ENCODE data around the gene BCL2L11.

Gene BCL2L11

GRCh38 chr2:111186121-111186715 lies 65.5 kb downstream of the BCL2L11 start:
- POLR2A ChIA-PET, result no interaction called here
- no peak for TF ChIP-seq CTCF (IDR thresholded peaks at IDR 0.05; ENCODE audit: insufficient read depth, low read length, missing control alignments)

DNA sequence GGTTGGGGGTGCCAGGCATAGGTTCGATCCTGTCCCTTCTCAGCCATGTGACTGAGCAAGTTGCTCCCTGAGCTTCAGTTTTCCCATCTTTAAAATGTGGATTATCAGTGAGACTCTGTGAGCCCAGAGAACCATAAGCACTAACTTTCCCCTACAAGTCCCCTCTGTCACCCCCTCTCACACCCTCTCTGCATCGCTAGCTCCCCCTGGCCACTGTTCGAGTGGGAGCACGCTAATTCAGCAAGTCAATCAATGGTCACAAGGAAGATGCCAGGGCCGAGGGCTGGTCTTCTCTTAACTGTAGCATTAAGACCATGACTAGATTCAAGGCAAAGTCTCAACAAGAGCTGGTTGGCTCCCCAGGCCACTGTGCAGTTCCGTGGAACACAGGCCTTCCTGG lies 66.2 kb downstream of the BCL2L11 start:
- H3K4me3 ChIP-seq (ENCODE audit: low read depth, low read length), result no peak overlapping the region
- ChIA-PET CTCF (interaction anchor here (0.6 to 1.2 kb wide), 2 partner anchors 10 to 22 kb away, joined by 3 to 4 read pairs; no protein-coding TSS in a partner anchor), POLR2A (no interaction called here)
- no peak for DNase-seq (ENCODE audit: low read depth, low spot score)
- no peak for TF ChIP-seq CTCF (IDR thresholded peaks at IDR 0.05; ENCODE audit: insufficient read depth, low read length, missing control alignments)

More at GRCh38 chr2:111186121-111186715, 65.5 kb downstream of the BCL2L11 start:
- H3K4me3 ChIP-seq (ENCODE audit: low read depth, low read length), result no peak overlapping the region
- CTCF ChIA-PET, result interaction anchor here (1.2 kb wide), 1 partner anchor 22 kb away, joined by 4 read pairs; no protein-coding TSS in a partner anchor
- DNase-seq (ENCODE audit: low read depth, low spot score), result no peak

DNA sequence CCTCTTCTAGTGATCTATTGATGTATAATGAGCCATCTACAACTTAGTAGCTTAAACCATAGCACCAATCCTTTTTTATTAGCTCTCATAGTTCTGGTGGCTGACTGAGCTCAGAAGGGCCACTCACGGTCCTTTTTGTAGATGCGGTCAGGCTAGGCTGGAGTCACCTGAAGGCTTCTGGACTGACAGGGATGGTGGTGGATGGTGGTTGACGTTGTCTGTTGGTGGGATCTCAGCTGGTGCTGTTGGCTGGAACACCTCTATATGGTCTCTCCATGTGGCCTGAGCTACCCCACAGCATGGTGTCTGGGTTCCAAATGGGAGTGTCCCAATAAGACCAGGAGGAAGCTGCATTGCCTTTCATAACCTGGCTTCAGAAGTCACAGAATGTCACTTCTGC lies 68.0 kb downstream of the BCL2L11 start:
- H3K4me3 ChIP-seq (ENCODE audit: low read depth, low read length), result no peak overlapping the region
- POLR2A ChIA-PET, result no interaction called here
- TF ChIP-seq CTCF (IDR thresholded peaks at IDR 0.05; ENCODE audit: insufficient read depth, low read length, missing control alignments), result no peak
- DNase-seq (ENCODE audit: low read depth, low spot score), result no peak
- CTCF ChIA-PET, result interaction anchor here (0.9 kb wide), 1 partner anchor 21 kb away, joined by 3 read pairs; no protein-coding TSS in a partner anchor

DNA sequence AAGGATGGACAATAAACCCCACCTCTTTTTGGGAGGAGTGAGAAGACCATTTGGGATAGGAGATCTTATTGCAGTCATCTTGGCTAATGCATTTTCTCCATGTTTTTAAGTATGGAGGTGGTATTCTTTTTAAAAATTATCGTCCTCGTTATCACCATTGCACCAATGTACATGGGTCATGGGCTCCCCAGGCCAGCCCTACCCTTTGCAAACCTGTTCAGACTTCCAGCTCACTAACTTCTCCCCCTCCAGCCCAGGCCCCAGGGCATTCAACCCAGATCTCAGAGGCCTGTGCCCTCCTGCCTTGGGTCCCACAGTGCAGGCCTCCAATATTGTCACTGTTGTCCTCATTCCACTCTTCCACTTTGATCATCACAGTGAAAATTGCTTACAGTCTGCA lies 68.4 kb downstream of the BCL2L11 start:
- no peak for DNase-seq (ENCODE audit: low read depth, low spot score)
- CTCF ChIA-PET, result interaction anchor here (0.9 kb wide), 1 partner anchor 21 kb away, joined by 3 read pairs; no protein-coding TSS in a partner anchor
- H3K4me3 ChIP-seq (ENCODE audit: low read depth, low read length), result no peak overlapping the region
- POLR2A ChIA-PET, result no interaction called here
- no peak for TF ChIP-seq CTCF (IDR thresholded peaks at IDR 0.05; ENCODE audit: insufficient read depth, low read length, missing control alignments)

- TF ChIP-seq CTCF (IDR thresholded peaks at IDR 0.05; ENCODE audit: insufficient read depth, low read length, missing control alignments), result no peak
- H3K4me3 ChIP-seq (ENCODE audit: low read depth, low read length), result no peak overlapping the region
- POLR2A ChIA-PET, result no interaction called here
- CTCF ChIA-PET, result no interaction called here
- DNase-seq (ENCODE audit: low read depth, low spot score), result no peak
These were observed 70.3 kb downstream of the BCL2L11 start for GRCh38 chr2:111190816-111191540.

GRCh38 chr2:111191877-111192276 lies 71.2 kb downstream of the BCL2L11 start:
- CTCF ChIA-PET, result no interaction called here
- POLR2A ChIA-PET, result no interaction called here
- no peak for DNase-seq (ENCODE audit: low read depth, low spot score)
- no peak for TF ChIP-seq CTCF (IDR thresholded peaks at IDR 0.05; ENCODE audit: insufficient read depth, low read length, missing control alignments)
- H3K4me3 ChIP-seq (ENCODE audit: low read depth, low read length), result no peak overlapping the region

Measured in AG04449 (cell line).